T-helper 1 cell treated with Interleukin-12 subunit alpha and Interleukin-12 subunit beta and Interleukin-4 antibody, amounts not matched to agents 30 μg/mL and 1 μg/mL, for 36 hours (primary cell): ENCODE measurements around the gene PLAC1.

Experiments used
- H3K27ac Mint-ChIP-seq: one replicate; pipeline ENCODE4 v1.8.0; 2021; ENCODE audit warnings: mild to moderate bottlenecking, mixed read lengths
- H3K27me3 Mint-ChIP-seq: one replicate; pipeline ENCODE4 v1.8.0; 2021; ENCODE audit warnings: low read depth, mixed read lengths
- H3K36me3 Mint-ChIP-seq: one replicate; pipeline ENCODE4 v1.8.0; 2021; ENCODE audit warnings: low read depth, mixed read lengths
- H3K4me1 Mint-ChIP-seq: one replicate; pipeline ENCODE4 v1.8.0; 2021; ENCODE audit warnings: low read depth, mixed read lengths
- H3K4me3 Mint-ChIP-seq: one replicate; pipeline ENCODE4 v1.8.0; 2021; ENCODE audit warnings: mild to moderate bottlenecking, moderate library complexity, mixed read lengths
- H3K9me3 Mint-ChIP-seq: one replicate; pipeline ENCODE4 v1.8.0; 2021; ENCODE audit warnings: mixed read lengths

The PLAC1 gene

DNA sequence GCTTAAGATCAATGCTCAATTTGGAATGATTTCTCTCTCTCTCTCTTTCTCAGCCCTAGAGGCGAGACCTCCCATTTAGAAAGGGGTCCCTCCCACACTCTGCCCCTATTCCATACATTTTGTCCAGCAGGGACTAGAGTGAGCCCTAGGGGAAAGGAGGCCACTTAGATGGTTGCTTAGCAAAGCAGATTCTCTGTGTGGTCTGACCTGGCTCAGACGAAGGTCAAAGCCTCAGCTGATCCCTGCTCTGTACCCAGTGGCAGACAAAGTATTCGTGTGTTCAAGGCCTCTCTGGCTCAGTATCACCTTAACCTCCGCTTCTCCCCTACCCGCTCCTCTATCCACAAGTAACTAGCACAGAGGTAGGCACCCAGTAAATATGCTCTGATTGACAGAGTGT lies 120.0 kb downstream of the PLAC1 start:
- Mint-ChIP-seq H3K9me3 (no peaks in the 10 kb centered on the region), H3K36me3 (no peaks in the 10 kb centered on the region), H3K4me1 (peaks cover 13% of the 10 kb centered on the region), H3K4me3 (no peak overlapping the region), H3K27ac (no peak overlapping the region), H3K27me3 (no peaks in the 10 kb centered on the region)

DNA sequence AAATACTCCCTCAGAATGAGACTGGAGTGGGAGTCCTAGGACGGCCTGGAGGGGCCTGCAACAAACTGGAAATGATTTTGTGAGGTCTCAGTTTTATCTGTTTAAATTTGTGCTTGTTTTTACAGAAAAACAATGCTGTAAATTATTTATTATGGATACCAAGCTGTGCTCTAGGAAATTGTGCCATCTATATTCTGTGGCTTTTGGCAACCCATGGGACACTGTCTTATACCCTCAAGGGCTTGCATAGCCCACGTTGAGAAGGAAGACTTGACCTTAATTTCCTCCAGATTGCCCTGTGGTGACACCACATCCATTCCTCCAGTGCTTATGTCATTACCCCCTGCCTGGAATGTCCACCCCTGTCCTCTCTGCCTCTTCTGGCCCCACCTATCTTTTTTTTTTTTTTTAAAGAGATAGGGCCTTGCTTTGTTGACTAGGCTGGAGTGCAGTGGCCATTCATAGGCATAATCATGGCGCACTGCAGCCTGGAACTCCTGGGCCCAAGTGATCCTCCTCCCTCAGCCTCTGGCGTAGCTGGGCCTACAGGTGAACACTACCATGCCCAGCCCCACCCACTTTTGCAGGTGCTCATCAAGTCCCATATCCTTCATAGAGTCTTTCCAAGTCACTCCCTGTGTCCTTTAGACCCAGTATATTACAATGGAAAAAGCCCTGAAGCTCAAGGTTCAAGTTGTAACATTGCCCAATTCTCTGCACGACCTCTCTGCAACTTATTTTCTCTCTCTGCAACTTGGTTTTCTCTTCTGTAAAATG lies 120.9 kb downstream of the PLAC1 start:
- no peak overlapping the region for H3K4me3 Mint-ChIP-seq
- no peaks in the 10 kb centered on the region for H3K27me3 Mint-ChIP-seq
- no peak overlapping the region for H3K27ac Mint-ChIP-seq
- no peaks in the 10 kb centered on the region for H3K9me3 Mint-ChIP-seq
- H3K36me3 Mint-ChIP-seq, result no peaks in the 10 kb centered on the region
- H3K4me1 Mint-ChIP-seq, result peaks cover 5% of the 10 kb centered on the region

DNA sequence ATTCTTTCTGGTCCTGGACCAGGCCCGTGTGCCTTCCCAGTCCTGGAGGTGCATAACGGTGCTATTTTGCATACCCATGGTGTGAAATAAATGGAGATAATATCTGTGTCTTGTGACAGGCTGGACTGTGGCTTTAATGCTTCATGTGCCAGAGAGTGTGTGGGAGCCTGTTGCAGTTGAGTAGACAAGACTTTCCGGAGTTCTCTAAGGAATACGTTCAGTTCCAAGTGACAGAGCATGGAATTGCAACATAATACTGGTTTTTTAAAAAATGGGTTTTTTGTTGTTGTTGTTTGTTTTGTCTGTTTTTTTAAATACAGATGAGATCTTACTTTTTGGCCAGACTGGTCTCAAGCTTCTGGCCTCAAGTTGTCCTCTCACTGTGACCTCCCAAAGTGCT lies 124.3 kb downstream of the PLAC1 start:
- Mint-ChIP-seq H3K27ac (no peak overlapping the region), H3K36me3 (no peaks in the 10 kb centered on the region), H3K4me1 (peaks cover 3% of the 10 kb centered on the region), H3K27me3 (no peaks in the 10 kb centered on the region), H3K9me3 (no peaks in the 10 kb centered on the region), H3K4me3 (no peak overlapping the region)

DNA sequence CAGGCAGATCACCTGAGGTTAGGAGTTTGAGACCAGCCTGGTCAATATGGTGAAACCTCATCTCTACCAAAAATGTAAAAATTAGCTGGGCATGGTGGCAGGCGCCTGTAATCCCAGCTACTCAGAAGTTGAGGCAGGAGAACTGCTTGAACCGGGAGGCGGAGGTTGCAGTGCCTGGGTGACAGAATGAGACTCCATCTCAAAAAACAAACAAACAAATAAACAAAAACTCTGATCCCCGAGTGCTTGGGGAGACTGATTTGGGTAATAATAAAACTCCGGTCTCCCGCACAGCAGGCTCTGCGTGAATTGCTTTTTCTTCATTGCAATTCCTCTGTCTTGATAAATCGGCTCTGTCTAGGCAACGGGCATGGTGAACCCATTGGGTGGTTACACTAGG lies 124.9 kb downstream of the PLAC1 start:
- no peaks in the 10 kb centered on the region for H3K27me3 Mint-ChIP-seq
- H3K36me3 Mint-ChIP-seq, result no peaks in the 10 kb centered on the region
- no peaks in the 10 kb centered on the region for H3K9me3 Mint-ChIP-seq
- no peak overlapping the region for H3K4me3 Mint-ChIP-seq
- H3K27ac Mint-ChIP-seq, result no peak overlapping the region
- H3K4me1 Mint-ChIP-seq, result peaks cover 5% of the 10 kb centered on the region

GRCh38 chrX:134530845-134531244 lies 127.4 kb downstream of the PLAC1 start:
- Mint-ChIP-seq H3K4me3 (no peak overlapping the region), H3K4me1 (peaks cover 3% of the 10 kb centered on the region), H3K36me3 (no peaks in the 10 kb centered on the region), H3K27ac (no peak overlapping the region), H3K9me3 (no peaks in the 10 kb centered on the region), H3K27me3 (no peaks in the 10 kb centered on the region)

DNA sequence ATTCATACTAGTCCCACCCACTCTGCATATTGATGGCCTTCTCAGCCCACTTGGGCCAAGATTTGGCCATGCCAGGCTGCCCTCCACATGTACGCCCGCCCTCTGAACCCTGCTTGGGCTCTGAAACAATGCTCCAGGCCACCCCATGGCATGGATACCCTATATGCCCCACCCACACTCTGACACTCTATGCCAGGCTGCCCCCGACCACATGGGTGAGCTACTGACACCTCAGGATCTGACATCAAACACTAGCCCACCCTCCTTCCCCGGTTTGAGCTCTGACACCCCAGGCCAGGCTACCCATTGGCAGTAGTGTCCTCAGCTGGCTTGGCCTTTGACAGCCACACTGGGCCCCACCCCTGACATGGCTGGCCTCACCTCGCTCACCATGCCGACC lies 128.8 kb downstream of the PLAC1 start:
- Mint-ChIP-seq H3K4me3 (no peak overlapping the region), H3K9me3 (no peaks in the 10 kb centered on the region), H3K4me1 (peaks cover 3% of the 10 kb centered on the region), H3K36me3 (no peaks in the 10 kb centered on the region), H3K27me3 (no peaks in the 10 kb centered on the region), H3K27ac (no peak overlapping the region)

DNA sequence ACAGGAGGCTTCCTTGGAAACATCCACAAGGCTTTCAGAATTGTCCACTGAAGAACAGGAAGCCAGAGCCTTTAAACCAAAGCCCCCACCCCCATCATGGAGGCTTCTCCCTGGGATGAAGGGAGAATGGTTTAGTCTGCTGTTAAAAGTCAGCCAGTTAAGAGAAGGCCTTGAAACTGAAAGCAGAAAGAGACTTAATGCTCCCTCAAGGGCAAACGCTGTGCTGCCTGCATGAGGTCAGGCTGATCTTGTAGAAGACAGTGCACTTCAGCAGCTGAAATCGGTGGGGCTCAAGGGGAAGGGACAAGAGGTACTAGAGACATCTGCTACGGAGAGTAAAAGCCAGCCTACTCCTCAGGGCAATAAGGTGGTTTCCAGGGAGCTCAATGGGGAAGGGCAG lies 129.3 kb downstream of the PLAC1 start:
- Mint-ChIP-seq H3K36me3 (no peaks in the 10 kb centered on the region), H3K4me1 (peaks cover 3% of the 10 kb centered on the region), H3K27ac (no peak overlapping the region), H3K4me3 (no peak overlapping the region), H3K27me3 (no peaks in the 10 kb centered on the region), H3K9me3 (no peaks in the 10 kb centered on the region)

DNA sequence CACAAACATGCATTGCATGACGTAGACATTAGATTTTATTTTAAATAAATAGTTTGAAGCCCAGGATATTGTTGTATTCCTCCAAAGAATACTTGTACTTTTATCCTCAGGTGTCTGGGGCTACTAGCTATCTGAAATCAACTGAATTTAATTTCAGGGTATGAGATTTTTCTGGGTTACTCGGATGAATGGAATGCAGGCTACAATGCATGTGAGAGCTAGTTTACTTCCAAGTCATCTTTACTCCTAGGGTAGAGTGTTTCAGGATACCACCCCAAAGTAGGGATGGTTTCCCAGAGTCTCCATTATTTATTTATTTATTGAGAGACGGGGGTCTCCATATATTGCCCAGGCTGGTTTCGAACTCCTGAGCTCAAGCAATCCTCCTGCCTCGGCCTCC lies 131.9 kb downstream of the PLAC1 start:
- Mint-ChIP-seq H3K27me3 (no peaks in the 10 kb centered on the region), H3K4me1 (peaks cover 8% of the 10 kb centered on the region), H3K27ac (no peak overlapping the region), H3K4me3 (no peak overlapping the region), H3K9me3 (no peaks in the 10 kb centered on the region), H3K36me3 (no peaks in the 10 kb centered on the region)

- no peak overlapping the region for H3K4me3 Mint-ChIP-seq
- no peaks in the 10 kb centered on the region for H3K9me3 Mint-ChIP-seq
- H3K27ac Mint-ChIP-seq, result no peak overlapping the region
- peaks cover 8% of the 10 kb centered on the region for H3K4me1 Mint-ChIP-seq
- H3K27me3 Mint-ChIP-seq, result no peaks in the 10 kb centered on the region
- no peaks in the 10 kb centered on the region for H3K36me3 Mint-ChIP-seq
Measured at GRCh38 chrX:134525086-134525792, 133.0 kb downstream of the PLAC1 start.

DNA sequence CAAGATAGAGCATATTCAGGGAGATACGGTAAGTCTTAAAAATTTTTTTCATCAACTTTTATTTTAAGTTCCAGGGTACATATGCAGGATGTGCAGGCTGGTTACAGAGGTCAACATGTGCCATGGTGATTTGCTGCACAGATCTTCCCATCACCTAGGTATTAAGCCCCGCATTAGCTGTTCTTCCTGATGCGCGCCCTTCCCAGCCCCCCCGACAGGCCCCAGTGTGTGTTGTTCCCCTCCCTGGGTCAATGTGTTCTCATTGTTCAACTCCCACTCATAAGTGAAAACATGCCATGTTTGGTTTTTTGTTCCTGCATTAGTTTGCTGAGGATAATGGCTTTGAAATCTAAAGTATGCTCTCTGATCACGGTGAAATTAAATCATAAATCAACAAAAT lies 134.1 kb downstream of the PLAC1 start:
- peaks cover 8% of the 10 kb centered on the region for H3K4me1 Mint-ChIP-seq
- H3K27ac Mint-ChIP-seq, result no peak overlapping the region
- no peaks in the 10 kb centered on the region for H3K9me3 Mint-ChIP-seq
- H3K36me3 Mint-ChIP-seq, result no peaks in the 10 kb centered on the region
- no peaks in the 10 kb centered on the region for H3K27me3 Mint-ChIP-seq
- no peak overlapping the region for H3K4me3 Mint-ChIP-seq

GRCh38 chrX:134520860-134521390 lies 137.3 kb downstream of the PLAC1 start:
- H3K9me3 Mint-ChIP-seq, result no peaks in the 10 kb centered on the region
- H3K27me3 Mint-ChIP-seq, result no peaks in the 10 kb centered on the region
- no peak overlapping the region for H3K27ac Mint-ChIP-seq
- no peak overlapping the region for H3K4me3 Mint-ChIP-seq
- H3K36me3 Mint-ChIP-seq, result no peaks in the 10 kb centered on the region
- peaks cover 5% of the 10 kb centered on the region for H3K4me1 Mint-ChIP-seq
